ENCODE results near the gene PDSS1.
"Not testable (repeated sequence)": the region's sequence is repeated elsewhere in the genome, so short reads cannot be mapped to it uniquely, and the experiment has no call there.

The PDSS1 gene

DNA sequence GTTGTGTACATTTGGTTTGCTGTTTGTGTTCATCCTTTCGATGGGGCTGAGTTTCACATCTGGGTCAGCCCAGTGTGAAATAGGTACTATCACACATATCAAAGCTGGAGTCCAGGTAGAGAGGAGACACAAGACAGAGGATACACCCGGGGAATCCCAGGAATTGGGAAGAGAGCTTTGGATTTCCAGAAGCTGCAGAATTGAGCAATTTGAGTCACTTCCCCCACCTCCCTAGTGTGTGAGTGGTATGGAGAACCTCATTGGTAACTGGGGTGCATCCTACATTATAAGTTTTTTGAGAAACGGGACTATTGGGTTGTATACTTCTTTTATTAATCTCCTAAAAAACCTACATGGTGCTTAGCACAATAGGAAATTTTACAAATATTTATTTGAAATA lies 12.1 kb upstream of the PDSS1 start:
- no peak overlapping the region for H3K4me3 ChIP-seq (ENCODE audit: control insufficient read depth, low read depth, low read length)
- DNase-seq (ENCODE audit: low read depth), result no peak
- TF ChIP-seq CTCF (conservative IDR thresholded peaks at IDR 0.05; ENCODE audit: control insufficient read depth, insufficient read depth, low read depth, low read length), result no peak

DNA sequence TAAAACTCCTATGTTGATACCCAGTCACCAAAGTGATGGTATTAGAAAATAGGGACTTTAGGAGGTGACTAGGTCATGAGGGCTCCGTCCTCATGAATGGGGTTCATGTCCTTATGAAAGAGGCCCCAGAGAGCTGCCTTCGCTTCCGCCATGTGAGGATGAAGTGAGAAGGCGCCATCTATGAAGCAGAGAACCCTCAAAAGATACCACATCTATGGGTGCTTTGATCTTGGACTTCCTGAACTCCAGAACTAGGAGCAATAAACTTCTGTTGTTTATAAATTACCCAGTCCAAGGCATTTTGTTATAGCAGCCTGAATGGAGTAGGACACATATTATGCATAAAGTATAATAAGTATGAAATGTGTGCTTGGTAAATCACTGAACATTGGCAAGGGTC lies 8.1 kb upstream of the PDSS1 start:
- no peak for DNase-seq (ENCODE audit: low read depth)

DNA sequence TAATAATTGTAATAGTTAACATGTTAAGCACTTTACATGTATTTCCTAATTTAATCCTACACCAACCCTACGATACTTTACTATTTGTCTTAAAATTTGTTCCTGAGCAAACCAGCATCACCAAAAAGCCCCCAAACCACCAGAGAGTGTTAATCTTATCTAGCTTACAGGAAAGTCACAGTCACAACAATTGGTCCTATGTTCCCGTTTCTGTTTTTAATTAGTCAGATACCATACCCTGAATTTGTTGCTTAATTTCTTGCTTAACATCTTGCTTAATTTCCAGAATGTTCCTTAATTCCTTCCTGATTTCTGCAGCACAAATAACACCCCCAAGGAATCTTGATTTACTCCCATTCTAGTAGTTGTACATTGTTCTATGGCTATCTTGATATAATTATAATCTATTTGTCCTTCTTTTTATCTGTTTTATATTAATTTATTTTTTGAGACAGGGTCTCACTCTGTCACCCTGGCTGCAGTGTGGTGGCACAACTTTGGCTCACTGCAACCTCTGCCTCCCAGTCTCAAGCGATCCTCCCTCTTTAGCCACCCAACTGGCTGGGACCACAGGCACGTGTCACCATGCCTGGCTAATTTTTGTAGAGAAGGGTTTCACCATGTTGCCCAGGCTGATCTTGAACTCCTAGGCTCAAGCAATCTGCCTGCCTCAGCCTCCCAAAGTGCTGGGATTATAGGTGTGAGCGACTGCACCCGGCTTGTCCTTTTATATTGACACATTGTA lies 6.6 kb upstream of the PDSS1 start:
- DNase-seq (ENCODE audit: low read depth), result no peak
- no peak for TF ChIP-seq CTCF (conservative IDR thresholded peaks at IDR 0.05; ENCODE audit: control insufficient read depth, insufficient read depth, low read depth, low read length)
- no peak overlapping the region for H3K4me3 ChIP-seq (ENCODE audit: control insufficient read depth, low read depth, low read length)

More for the DNA sequence above, 8.1 kb upstream of the PDSS1 start:
- no peak for TF ChIP-seq CTCF (conservative IDR thresholded peaks at IDR 0.05; ENCODE audit: control insufficient read depth, insufficient read depth, low read depth, low read length)
- H3K4me3 ChIP-seq (ENCODE audit: control insufficient read depth, low read depth, low read length), result no peak overlapping the region

- not testable (repeated sequence) for H3K4me3 ChIP-seq (ENCODE audit: control insufficient read depth, low read depth, low read length)
Measured at GRCh38 chr10:26694536-26694935, 3.0 kb upstream of the PDSS1 start.

GRCh38 chr10:26696786-26697162 lies 727 bp upstream of the PDSS1 start:
- TF ChIP-seq CTCF (conservative IDR thresholded peaks at IDR 0.05; ENCODE audit: control insufficient read depth, insufficient read depth, low read depth, low read length), result no peak
- peak overlapping the region; percentile 89 for H3K4me3 ChIP-seq (ENCODE audit: control insufficient read depth, low read depth, low read length)
- peak; percentile 64 for DNase-seq (ENCODE audit: low read depth)

More at GRCh38 chr10:26694536-26694935, 3.0 kb upstream of the PDSS1 start:
- DNase-seq (ENCODE audit: low read depth), result not testable (repeated sequence)

- peak overlapping the region; percentile 89 for H3K4me3 ChIP-seq (ENCODE audit: control insufficient read depth, low read depth, low read length)
- DNase-seq (ENCODE audit: low read depth), result peak; percentile 5
- TF ChIP-seq CTCF (conservative IDR thresholded peaks at IDR 0.05; ENCODE audit: control insufficient read depth, insufficient read depth, low read depth, low read length), result no peak
Measured at GRCh38 chr10:26697922-26698608, 564 bp downstream of the PDSS1 start.

GRCh38 chr10:26698909-26699308 lies 1.4 kb downstream of the PDSS1 start:
- no peak for TF ChIP-seq CTCF (conservative IDR thresholded peaks at IDR 0.05; ENCODE audit: control insufficient read depth, insufficient read depth, low read depth, low read length)
- no peak for DNase-seq (ENCODE audit: low read depth)
- peak overlapping the region; percentile 89 for H3K4me3 ChIP-seq (ENCODE audit: control insufficient read depth, low read depth, low read length)

All from fibroblast of mammary gland (primary cell).